ENCODE measurements around the gene SHROOM4. TPM values are rescaled to one million over a fixed set of nuclear protein-coding genes. Genes with fewer than 3 reads are reported as not detected.

The SHROOM4 gene
- not detected for total RNA-seq

GRCh38 chrX:50813843-50814661 lies at the start of gene SHROOM4:
TSS of gene SHROOM4 (minus strand) at chrX:50814194. CDS start at chrX:50814018, 176 bp downstream.
- no peak for ATAC-seq (replicated peaks)
- H3K27ac Mint-ChIP-seq, result no peak within 1 kb of the TSS
- no peaks in the 10 kb centered on the region for H3K36me3 Mint-ChIP-seq (ENCODE audit: low read depth)
- H3K4me3 Mint-ChIP-seq, result peak within 1 kb of the TSS; percentile 19
- H3K9me3 Mint-ChIP-seq, result no peaks in the 10 kb centered on the region
- H3K4me1 Mint-ChIP-seq, result no peaks in the 10 kb centered on the region
- peaks cover 29% of the 10 kb centered on the region for H3K27me3 Mint-ChIP-seq

GRCh38 chrX:50863471-50863870 lies 49.5 kb upstream of the SHROOM4 start:
- H3K36me3 Mint-ChIP-seq (ENCODE audit: low read depth), result no peaks in the 10 kb centered on the region
- no peaks in the 10 kb centered on the region for H3K27me3 Mint-ChIP-seq
- H3K4me1 Mint-ChIP-seq, result no peaks in the 10 kb centered on the region
- H3K9me3 Mint-ChIP-seq, result no peaks in the 10 kb centered on the region
- H3K27ac Mint-ChIP-seq, result no peak overlapping the region
- no peak for ATAC-seq (replicated peaks)
- H3K4me3 Mint-ChIP-seq, result no peak overlapping the region

GRCh38 chrX:50860518-50860917 lies 46.5 kb upstream of the SHROOM4 start:
- no peaks in the 10 kb centered on the region for H3K9me3 Mint-ChIP-seq
- ATAC-seq (replicated peaks), result no peak
- no peaks in the 10 kb centered on the region for H3K27me3 Mint-ChIP-seq
- no peak overlapping the region for H3K4me3 Mint-ChIP-seq
- H3K4me1 Mint-ChIP-seq, result no peaks in the 10 kb centered on the region
- no peaks in the 10 kb centered on the region for H3K36me3 Mint-ChIP-seq (ENCODE audit: low read depth)
- H3K27ac Mint-ChIP-seq, result no peak overlapping the region

- ATAC-seq (replicated peaks), result no peak
- Mint-ChIP-seq H3K27me3 (no peaks in the 10 kb centered on the region), H3K9me3 (no peaks in the 10 kb centered on the region), H3K36me3 (ENCODE audit: low read depth) (no peaks in the 10 kb centered on the region), H3K4me3 (no peak overlapping the region), H3K27ac (no peak overlapping the region), H3K4me1 (no peaks in the 10 kb centered on the region)
These were observed 44.6 kb upstream of the SHROOM4 start for GRCh38 chrX:50858548-50858947.

GRCh38 chrX:50853399-50853798 lies 39.4 kb upstream of the SHROOM4 start:
- no peak for ATAC-seq (replicated peaks)
- Mint-ChIP-seq H3K4me3 (no peak overlapping the region), H3K4me1 (no peaks in the 10 kb centered on the region), H3K27me3 (no peaks in the 10 kb centered on the region), H3K27ac (no peak overlapping the region), H3K9me3 (no peaks in the 10 kb centered on the region), H3K36me3 (ENCODE audit: low read depth) (no peaks in the 10 kb centered on the region)

- no peak overlapping the region for H3K27ac Mint-ChIP-seq
- ATAC-seq (replicated peaks), result no peak
- H3K27me3 Mint-ChIP-seq, result no peaks in the 10 kb centered on the region
- no peaks in the 10 kb centered on the region for H3K36me3 Mint-ChIP-seq (ENCODE audit: low read depth)
- H3K4me1 Mint-ChIP-seq, result no peaks in the 10 kb centered on the region
- H3K9me3 Mint-ChIP-seq, result no peaks in the 10 kb centered on the region
- no peak overlapping the region for H3K4me3 Mint-ChIP-seq
These were observed 38.5 kb upstream of the SHROOM4 start for GRCh38 chrX:50852524-50852923.

GRCh38 chrX:50842221-50842620 lies 28.2 kb upstream of the SHROOM4 start:
- no peaks in the 10 kb centered on the region for H3K4me1 Mint-ChIP-seq
- no peaks in the 10 kb centered on the region for H3K9me3 Mint-ChIP-seq
- H3K27ac Mint-ChIP-seq, result no peak overlapping the region
- peaks cover 3% of the 10 kb centered on the region for H3K27me3 Mint-ChIP-seq
- no peak overlapping the region for H3K4me3 Mint-ChIP-seq
- ATAC-seq (replicated peaks), result no peak
- no peaks in the 10 kb centered on the region for H3K36me3 Mint-ChIP-seq (ENCODE audit: low read depth)

GRCh38 chrX:50839730-50840129 lies 25.7 kb upstream of the SHROOM4 start:
- Mint-ChIP-seq H3K27ac (no peak overlapping the region), H3K4me3 (no peak overlapping the region), H3K4me1 (no peaks in the 10 kb centered on the region), H3K36me3 (ENCODE audit: low read depth) (no peaks in the 10 kb centered on the region), H3K9me3 (no peaks in the 10 kb centered on the region), H3K27me3 (peaks cover 3% of the 10 kb centered on the region)
- no peak for ATAC-seq (replicated peaks)

- Mint-ChIP-seq H3K9me3 (no peaks in the 10 kb centered on the region), H3K27ac (no peak overlapping the region), H3K4me1 (no peaks in the 10 kb centered on the region), H3K4me3 (no peak overlapping the region), H3K36me3 (ENCODE audit: low read depth) (no peaks in the 10 kb centered on the region), H3K27me3 (peaks cover 3% of the 10 kb centered on the region)
- ATAC-seq (replicated peaks), result no peak
These were observed 25.0 kb upstream of the SHROOM4 start for GRCh38 chrX:50838820-50839600.

- ATAC-seq (replicated peaks), result no peak
- H3K27me3 Mint-ChIP-seq, result peaks cover 8% of the 10 kb centered on the region
- no peaks in the 10 kb centered on the region for H3K9me3 Mint-ChIP-seq
- no peaks in the 10 kb centered on the region for H3K4me1 Mint-ChIP-seq
- no peak overlapping the region for H3K4me3 Mint-ChIP-seq
- no peaks in the 10 kb centered on the region for H3K36me3 Mint-ChIP-seq (ENCODE audit: low read depth)
- H3K27ac Mint-ChIP-seq, result no peak overlapping the region
These were observed 14.0 kb upstream of the SHROOM4 start for GRCh38 chrX:50827996-50828395.

- Mint-ChIP-seq H3K27me3 (peaks cover 8% of the 10 kb centered on the region), H3K36me3 (ENCODE audit: low read depth) (no peaks in the 10 kb centered on the region)
These were observed 11.8 kb upstream of the SHROOM4 start for GRCh38 chrX:50825825-50826224.

GRCh38 chrX:50818986-50819385 lies 5.0 kb upstream of the SHROOM4 start:
- ATAC-seq (replicated peaks), result no peak
- Mint-ChIP-seq H3K27me3 (peaks cover 12% of the 10 kb centered on the region), H3K4me1 (no peaks in the 10 kb centered on the region), H3K36me3 (ENCODE audit: low read depth) (no peaks in the 10 kb centered on the region), H3K27ac (no peak overlapping the region), H3K9me3 (no peaks in the 10 kb centered on the region), H3K4me3 (no peak overlapping the region)

More at GRCh38 chrX:50825825-50826224, 11.8 kb upstream of the SHROOM4 start:
- Mint-ChIP-seq H3K27ac (no peak overlapping the region), H3K4me3 (no peak overlapping the region), H3K9me3 (no peaks in the 10 kb centered on the region), H3K4me1 (no peaks in the 10 kb centered on the region)
- ATAC-seq (replicated peaks), result no peak

GRCh38 chrX:50815120-50815519 lies 1.1 kb upstream of the SHROOM4 start:
- Mint-ChIP-seq H3K9me3 (no peaks in the 10 kb centered on the region), H3K4me3 (no peak overlapping the region), H3K27ac (no peak overlapping the region), H3K36me3 (ENCODE audit: low read depth) (no peaks in the 10 kb centered on the region), H3K27me3 (peaks cover 25% of the 10 kb centered on the region), H3K4me1 (no peaks in the 10 kb centered on the region)
- no peak for ATAC-seq (replicated peaks)

GRCh38 chrX:50814701-50815100 lies 707 bp upstream of the SHROOM4 start:
- peaks cover 25% of the 10 kb centered on the region for H3K27me3 Mint-ChIP-seq
- H3K36me3 Mint-ChIP-seq (ENCODE audit: low read depth), result no peaks in the 10 kb centered on the region
- H3K27ac Mint-ChIP-seq, result no peak overlapping the region
- ATAC-seq (replicated peaks), result no peak
- no peak overlapping the region for H3K4me3 Mint-ChIP-seq
- no peaks in the 10 kb centered on the region for H3K9me3 Mint-ChIP-seq
- no peaks in the 10 kb centered on the region for H3K4me1 Mint-ChIP-seq

All from activated T-helper 17 cell treated with anti-CD3 and anti-CD28 coated beads, Interleukin-2, amount 50 U/mL, for 72 hours (primary cell).